Measurements from ENCODE around the gene DLG2. TPM values are rescaled to one million over a fixed set of nuclear protein-coding genes. Genes with fewer than 3 reads are reported as not detected.

The DLG2 gene
- total and polyA plus RNA-seq, 9 of the 15 experiments (the other 6 are each of a cell fraction or from before 2014, with no cell fraction given), result 0.52 to 1.6 (median 0.95) TPM

DNA sequence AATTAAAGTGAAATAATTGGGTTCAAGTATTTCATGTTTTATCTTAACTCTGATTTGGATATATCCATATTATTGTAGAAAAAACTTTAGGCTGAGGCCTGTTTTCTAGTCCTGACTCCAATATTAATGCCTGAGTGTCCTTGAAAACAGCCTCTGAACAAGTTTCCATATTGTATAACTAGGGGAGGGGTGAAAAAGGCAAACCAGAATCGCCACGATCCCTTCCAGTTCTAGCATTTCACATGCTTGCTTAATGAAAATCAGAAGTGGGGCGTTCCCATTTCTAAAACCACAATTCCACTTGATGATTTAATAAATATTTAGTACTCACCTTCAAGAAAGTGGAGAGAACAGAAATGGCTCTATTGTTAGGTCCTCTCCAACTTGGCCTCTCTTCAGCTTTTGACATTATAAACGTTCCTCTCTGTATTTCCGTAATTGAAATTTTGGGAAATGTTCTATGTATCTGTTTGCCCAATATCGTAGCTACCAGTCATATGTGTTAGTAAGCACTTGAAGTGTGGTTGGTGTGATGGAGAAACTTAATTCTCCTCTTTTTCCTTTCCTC lies 1779.6 kb downstream of the DLG2 start (continued):
- TF ChIP-seq, protein P1, sequence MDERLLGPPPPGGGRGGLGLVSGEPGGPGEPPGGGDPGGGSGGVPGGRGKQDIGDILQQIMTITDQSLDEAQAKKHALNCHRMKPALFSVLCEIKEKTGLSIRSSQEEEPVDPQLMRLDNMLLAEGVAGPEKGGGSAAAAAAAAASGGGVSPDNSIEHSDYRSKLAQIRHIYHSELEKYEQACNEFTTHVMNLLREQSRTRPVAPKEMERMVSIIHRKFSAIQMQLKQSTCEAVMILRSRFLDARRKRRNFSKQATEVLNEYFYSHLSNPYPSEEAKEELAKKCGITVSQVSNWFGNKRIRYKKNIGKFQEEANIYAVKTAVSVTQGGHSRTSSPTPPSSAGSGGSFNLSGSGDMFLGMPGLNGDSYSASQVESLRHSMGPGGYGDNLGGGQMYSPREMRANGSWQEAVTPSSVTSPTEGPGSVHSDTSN (CRISPR knock-in tag; IDR thresholded peaks at IDR 0.05; ENCODE audit: low read depth), result no peak
- TF ChIP-seq, protein P1 (tag; conservative IDR thresholded peaks at IDR 0.05; ENCODE audit: low read depth), result no peak
- TF ChIP-seq, protein P2, sequence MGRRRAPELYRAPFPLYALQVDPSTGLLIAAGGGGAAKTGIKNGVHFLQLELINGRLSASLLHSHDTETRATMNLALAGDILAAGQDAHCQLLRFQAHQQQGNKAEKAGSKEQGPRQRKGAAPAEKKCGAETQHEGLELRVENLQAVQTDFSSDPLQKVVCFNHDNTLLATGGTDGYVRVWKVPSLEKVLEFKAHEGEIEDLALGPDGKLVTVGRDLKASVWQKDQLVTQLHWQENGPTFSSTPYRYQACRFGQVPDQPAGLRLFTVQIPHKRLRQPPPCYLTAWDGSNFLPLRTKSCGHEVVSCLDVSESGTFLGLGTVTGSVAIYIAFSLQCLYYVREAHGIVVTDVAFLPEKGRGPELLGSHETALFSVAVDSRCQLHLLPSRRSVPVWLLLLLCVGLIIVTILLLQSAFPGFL (CRISPR knock-in tag; IDR thresholded peaks at IDR 0.05), result no peak
- TF ChIP-seq NRF1 (conservative IDR thresholded peaks at IDR 0.05 in 1 of 2, IDR thresholded peaks at IDR 0.05 in 1 of 2), result no peak
- no peak for TF ChIP-seq SIX5 (IDR thresholded peaks at IDR 0.05; ENCODE audit: borderline replicate concordance in 1 of 2, insufficient read depth in 1 of 2, low read depth in 1 of 2, low read length in 2 of 2)
- TF ChIP-seq MYBL2 (IDR thresholded peaks at IDR 0.05; ENCODE audit: low read depth), result no peak
- no peak for TF ChIP-seq MYBL2 (CRISPR knock-in tag; IDR thresholded peaks at IDR 0.05; ENCODE audit: borderline replicate concordance)
- no peak for TF ChIP-seq CEBPB (tag; IDR thresholded peaks at IDR 0.05)
- no peak for TF ChIP-seq MTA1 (IDR thresholded peaks at IDR 0.05; ENCODE audit: borderline replicate concordance)
- TF ChIP-seq, protein P3, sequence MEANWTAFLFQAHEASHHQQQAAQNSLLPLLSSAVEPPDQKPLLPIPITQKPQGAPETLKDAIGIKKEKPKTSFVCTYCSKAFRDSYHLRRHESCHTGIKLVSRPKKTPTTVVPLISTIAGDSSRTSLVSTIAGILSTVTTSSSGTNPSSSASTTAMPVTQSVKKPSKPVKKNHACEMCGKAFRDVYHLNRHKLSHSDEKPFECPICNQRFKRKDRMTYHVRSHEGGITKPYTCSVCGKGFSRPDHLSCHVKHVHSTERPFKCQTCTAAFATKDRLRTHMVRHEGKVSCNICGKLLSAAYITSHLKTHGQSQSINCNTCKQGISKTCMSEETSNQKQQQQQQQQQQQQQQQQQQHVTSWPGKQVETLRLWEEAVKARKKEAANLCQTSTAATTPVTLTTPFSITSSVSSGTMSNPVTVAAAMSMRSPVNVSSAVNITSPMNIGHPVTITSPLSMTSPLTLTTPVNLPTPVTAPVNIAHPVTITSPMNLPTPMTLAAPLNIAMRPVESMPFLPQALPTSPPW (CRISPR knock-in tag; IDR thresholded peaks at IDR 0.05), result no peak
- TF ChIP-seq KHSRP (IDR thresholded peaks at IDR 0.05), result no peak
- TF ChIP-seq GATA2 (CRISPR knock-in tag; IDR thresholded peaks at IDR 0.05), result no peak

Data from K562 (cell line).